ENCODE data around the gene SYCP2. TPM values are rescaled to one million over a fixed set of nuclear protein-coding genes. Genes with fewer than 3 reads are reported as not detected.

Gene SYCP2
- polyA plus RNA-seq, 1 donor (not counting 4 experiments of a cell fraction or from before 2014, with no cell fraction given) = 0.12 TPM

- Histone ChIP-seq H3K36me3 (ENCODE audit: control insufficient read depth in 2 of 2, extremely low read depth in 1 of 2, insufficient read depth in 2 of 2, low read length in 2 of 2) (no peaks in the 10 kb centered on the region), H4K20me1 (ENCODE audit: control insufficient read depth, extremely low read depth, insufficient read depth, low read length) (no peaks in the 10 kb centered on the region), H3K27ac (ENCODE audit: control insufficient read depth, insufficient read depth, low read length) (no peak overlapping the region), H3K79me2 (ENCODE audit: control insufficient read depth, insufficient read depth, low read length) (no peaks in the 10 kb centered on the region), H3K9me1 (ENCODE audit: control insufficient read depth, extremely low read depth, insufficient read depth, low read length) (no peaks in the 10 kb centered on the region), H3K4me1 (ENCODE audit: control insufficient read depth, extremely low read depth, insufficient read depth, low read length) (peaks cover 20% of the 10 kb centered on the region), H3K9ac (ENCODE audit: control insufficient read depth, extremely low read depth, insufficient read depth, low read length) (no peak overlapping the region), H3K9me3 (ENCODE audit: control insufficient read depth, low read depth, low read length) (no peaks in the 10 kb centered on the region), H3K4me3 (ENCODE audit: control insufficient read depth in 2 of 3, extremely low read depth in 1 of 3, insufficient read depth in 2 of 3, low read depth in 1 of 3, low read length in 3 of 3) (no peak overlapping the region), H2AFZ (ENCODE audit: control insufficient read depth, low read length) (no peak overlapping the region), H3K4me2 (ENCODE audit: control insufficient read depth, extremely low read depth, insufficient read depth, low read depth, low read length) (peak overlapping the region; percentile 57), H3K27me3 (ENCODE audit: control insufficient read depth, extremely low read depth, insufficient read depth, low read length) (no peaks in the 10 kb centered on the region)
- TF ChIP-seq EZH2 (IDR thresholded peaks at IDR 0.05; ENCODE audit: low read length) (no peak), CTCF (optimal IDR thresholded peaks at IDR 0.05 in 1 of 3, IDR thresholded peaks at IDR 0.05 in 1 of 3, conservative IDR thresholded peaks at IDR 0.05 in 1 of 3; ENCODE audit: extremely low read depth in 1 of 3, insufficient read depth in 2 of 3, low read length in 3 of 3) (no peak)
- FAIRE-seq (peak; percentile 84), DNase-seq (ENCODE audit: low read depth, low spot score) (no peak)
- dilution Hi-C loops (cut with MboI; ENCODE audit: extremely low pct_ligation_motif_present, low sequenced_read_pairs) = no loop called here
Measured at GRCh38 chr20:59961423-59961822, 28.0 kb upstream of the SYCP2 start.

GRCh38 chr20:59958626-59959025 lies 25.2 kb upstream of the SYCP2 start:
- Histone ChIP-seq H4K20me1 (ENCODE audit: control insufficient read depth, extremely low read depth, insufficient read depth, low read length) (no peaks in the 10 kb centered on the region), H3K27me3 (ENCODE audit: control insufficient read depth, extremely low read depth, insufficient read depth, low read length) (no peaks in the 10 kb centered on the region), H3K4me1 (ENCODE audit: control insufficient read depth, extremely low read depth, insufficient read depth, low read length) (peaks cover 20% of the 10 kb centered on the region), H3K4me3 (ENCODE audit: control insufficient read depth in 2 of 3, extremely low read depth in 1 of 3, insufficient read depth in 2 of 3, low read depth in 1 of 3, low read length in 3 of 3) (no peak overlapping the region), H3K9me1 (ENCODE audit: control insufficient read depth, extremely low read depth, insufficient read depth, low read length) (no peaks in the 10 kb centered on the region), H3K9ac (ENCODE audit: control insufficient read depth, extremely low read depth, insufficient read depth, low read length) (no peak overlapping the region), H2AFZ (ENCODE audit: control insufficient read depth, low read length) (no peak overlapping the region), H3K36me3 (ENCODE audit: control insufficient read depth in 2 of 2, extremely low read depth in 1 of 2, insufficient read depth in 2 of 2, low read length in 2 of 2) (no peaks in the 10 kb centered on the region), H3K9me3 (ENCODE audit: control insufficient read depth, low read depth, low read length) (no peaks in the 10 kb centered on the region), H3K79me2 (ENCODE audit: control insufficient read depth, insufficient read depth, low read length) (no peaks in the 10 kb centered on the region), H3K27ac (ENCODE audit: control insufficient read depth, insufficient read depth, low read length) (no peak overlapping the region), H3K4me2 (ENCODE audit: control insufficient read depth, extremely low read depth, insufficient read depth, low read depth, low read length) (no peak overlapping the region)
- DNase-seq (ENCODE audit: low read depth, low spot score) (no peak), FAIRE-seq (no peak)
- no peak for TF ChIP-seq EZH2 (IDR thresholded peaks at IDR 0.05; ENCODE audit: low read length)
- TF ChIP-seq CTCF (optimal IDR thresholded peaks at IDR 0.05 in 1 of 3, IDR thresholded peaks at IDR 0.05 in 1 of 3, conservative IDR thresholded peaks at IDR 0.05 in 1 of 3; ENCODE audit: extremely low read depth in 1 of 3, insufficient read depth in 2 of 3, low read length in 3 of 3) = no peak
- dilution Hi-C loops (cut with MboI; ENCODE audit: extremely low pct_ligation_motif_present, low sequenced_read_pairs) = no loop called here

All from keratinocyte (primary cell).